ENCODE measurements around the gene RSRC1.

Gene RSRC1

DNA sequence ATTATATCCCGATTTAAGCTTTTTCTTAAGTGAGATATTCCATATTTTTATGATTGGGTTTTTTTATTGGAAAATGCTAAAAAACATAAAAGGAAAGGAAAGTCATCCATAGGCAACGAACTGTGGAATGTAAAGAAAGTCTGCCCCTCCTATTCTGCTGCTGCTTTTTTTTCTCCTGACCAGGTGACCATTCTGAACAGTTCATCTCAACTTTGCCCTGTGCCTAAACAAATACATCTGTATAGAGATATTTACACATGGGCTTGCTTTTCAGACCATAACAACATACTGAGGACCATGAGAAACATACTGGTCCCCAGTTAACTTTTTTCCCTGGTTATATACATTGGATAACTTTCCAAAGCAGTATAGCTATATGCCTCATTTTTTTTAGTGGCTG lies 442.2 kb downstream of the RSRC1 start:
- DNase-seq (ENCODE audit: low spot score) = no peak
- TF ChIP-seq, protein P1, sequence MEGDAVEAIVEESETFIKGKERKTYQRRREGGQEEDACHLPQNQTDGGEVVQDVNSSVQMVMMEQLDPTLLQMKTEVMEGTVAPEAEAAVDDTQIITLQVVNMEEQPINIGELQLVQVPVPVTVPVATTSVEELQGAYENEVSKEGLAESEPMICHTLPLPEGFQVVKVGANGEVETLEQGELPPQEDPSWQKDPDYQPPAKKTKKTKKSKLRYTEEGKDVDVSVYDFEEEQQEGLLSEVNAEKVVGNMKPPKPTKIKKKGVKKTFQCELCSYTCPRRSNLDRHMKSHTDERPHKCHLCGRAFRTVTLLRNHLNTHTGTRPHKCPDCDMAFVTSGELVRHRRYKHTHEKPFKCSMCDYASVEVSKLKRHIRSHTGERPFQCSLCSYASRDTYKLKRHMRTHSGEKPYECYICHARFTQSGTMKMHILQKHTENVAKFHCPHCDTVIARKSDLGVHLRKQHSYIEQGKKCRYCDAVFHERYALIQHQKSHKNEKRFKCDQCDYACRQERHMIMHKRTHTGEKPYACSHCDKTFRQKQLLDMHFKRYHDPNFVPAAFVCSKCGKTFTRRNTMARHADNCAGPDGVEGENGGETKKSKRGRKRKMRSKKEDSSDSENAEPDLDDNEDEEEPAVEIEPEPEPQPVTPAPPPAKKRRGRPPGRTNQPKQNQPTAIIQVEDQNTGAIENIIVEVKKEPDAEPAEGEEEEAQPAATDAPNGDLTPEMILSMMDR (IDR thresholded peaks at IDR 0.05; ENCODE audit: extremely low read depth, missing control alignments) = no peak

DNA sequence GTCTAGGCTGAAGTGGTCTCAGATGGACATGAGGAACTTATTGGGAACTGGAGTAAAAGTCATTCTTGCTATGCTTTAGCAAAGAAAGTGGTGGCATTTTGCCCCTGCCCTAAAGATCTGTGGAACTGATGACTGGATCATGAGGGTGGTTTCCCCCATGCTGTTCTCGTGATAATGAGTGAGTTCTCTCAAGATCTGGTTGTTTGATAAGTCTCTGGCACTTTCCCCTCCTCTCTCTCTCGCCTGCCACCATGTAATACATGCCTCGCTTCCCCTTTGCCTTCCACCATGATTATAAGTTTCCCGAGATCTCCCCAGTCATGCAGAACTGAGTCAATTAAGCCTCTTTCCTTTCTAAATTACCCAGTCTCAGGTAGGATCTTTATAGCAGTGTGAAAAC lies 449.6 kb downstream of the RSRC1 start:
- TF ChIP-seq, protein P1 (IDR thresholded peaks at IDR 0.05; ENCODE audit: extremely low read depth, missing control alignments) = no peak
- no peak for DNase-seq (ENCODE audit: low spot score)

DNA sequence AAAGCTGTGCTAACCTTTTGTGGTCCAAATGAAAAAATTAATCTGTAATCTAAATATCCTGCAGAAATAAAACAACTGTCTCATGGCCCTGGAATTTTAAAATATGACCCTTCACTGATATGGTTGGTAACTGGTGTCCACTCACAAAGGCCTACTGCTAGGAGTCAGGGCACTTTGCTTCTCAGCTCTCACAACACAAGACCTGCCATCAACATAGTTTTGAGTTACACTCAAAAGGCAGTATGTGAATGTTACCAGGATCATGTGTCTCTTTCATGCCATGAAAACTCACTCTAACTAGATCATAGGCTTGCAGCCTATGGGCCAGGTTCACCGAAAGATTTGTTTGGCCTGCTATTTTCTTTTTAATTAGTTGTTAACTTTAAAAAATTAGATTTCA lies 451.1 kb downstream of the RSRC1 start:
- TF ChIP-seq, protein P1 (IDR thresholded peaks at IDR 0.05; ENCODE audit: extremely low read depth, missing control alignments) = no peak
- no peak for DNase-seq (ENCODE audit: low spot score)

DNA sequence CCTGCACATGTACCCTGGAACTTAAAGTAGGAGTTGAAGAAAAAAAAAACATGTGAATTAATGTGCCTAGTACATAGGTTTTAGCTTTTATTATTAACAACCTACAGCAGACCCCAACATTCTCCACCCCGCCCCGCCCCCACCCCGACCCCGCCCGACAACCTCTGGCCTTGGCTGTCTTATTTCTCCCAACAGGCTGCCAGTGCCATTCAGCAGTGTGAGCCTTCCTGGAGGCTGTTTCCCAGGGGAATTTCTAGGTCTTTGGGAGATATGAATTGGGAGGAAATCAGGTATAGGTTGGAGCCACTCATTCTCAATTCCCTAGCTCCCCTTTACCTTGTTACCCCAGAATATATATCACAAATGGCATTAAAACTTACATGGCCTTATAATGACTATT lies 452.8 kb downstream of the RSRC1 start:
- no peak for DNase-seq (ENCODE audit: low spot score)
- TF ChIP-seq, protein P1 (IDR thresholded peaks at IDR 0.05; ENCODE audit: extremely low read depth, missing control alignments) = no peak

DNA sequence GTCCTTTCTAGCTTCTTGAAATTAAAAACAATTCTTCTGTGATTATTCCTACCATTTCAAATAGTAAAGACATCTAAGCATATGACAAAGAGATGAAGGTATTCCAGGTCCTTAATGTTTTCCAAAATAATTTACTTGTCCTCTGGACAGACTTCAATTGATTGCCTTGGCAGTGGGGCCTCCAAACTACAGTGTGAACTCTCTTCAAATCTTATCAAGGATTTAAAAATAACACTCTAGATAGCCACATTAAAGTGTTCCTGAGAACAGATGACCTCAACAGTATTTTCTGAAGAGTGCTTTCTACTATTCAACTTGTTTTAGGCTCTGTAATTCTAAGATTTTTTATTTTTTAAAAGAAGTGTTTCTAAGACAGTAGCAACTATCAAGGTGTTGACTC lies 453.2 kb downstream of the RSRC1 start:
- DNase-seq (ENCODE audit: low spot score) = no peak
- TF ChIP-seq, protein P1 (IDR thresholded peaks at IDR 0.05; ENCODE audit: extremely low read depth, missing control alignments) = no peak

DNA sequence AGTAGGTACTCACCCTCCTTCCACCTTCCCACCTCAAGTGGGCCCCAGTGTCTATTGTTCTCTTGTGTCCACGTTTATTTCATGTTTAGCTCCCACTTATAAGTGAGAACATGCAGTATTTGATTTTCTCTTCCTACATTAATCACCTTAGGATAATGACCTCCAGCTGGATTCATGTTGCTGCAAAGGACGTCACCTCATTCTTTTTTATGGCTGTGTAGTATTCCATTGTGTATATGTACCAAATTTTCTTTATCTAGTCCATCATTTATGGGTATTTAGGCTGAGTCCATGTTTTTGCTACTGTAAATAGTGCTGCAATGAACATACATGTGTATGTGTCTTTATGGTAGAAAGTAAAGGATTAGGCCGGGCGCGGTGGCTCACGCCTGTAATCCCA lies 455.2 kb downstream of the RSRC1 start:
- TF ChIP-seq, protein P1 (IDR thresholded peaks at IDR 0.05; ENCODE audit: extremely low read depth, missing control alignments) = no peak
- no peak for DNase-seq (ENCODE audit: low spot score)

DNA sequence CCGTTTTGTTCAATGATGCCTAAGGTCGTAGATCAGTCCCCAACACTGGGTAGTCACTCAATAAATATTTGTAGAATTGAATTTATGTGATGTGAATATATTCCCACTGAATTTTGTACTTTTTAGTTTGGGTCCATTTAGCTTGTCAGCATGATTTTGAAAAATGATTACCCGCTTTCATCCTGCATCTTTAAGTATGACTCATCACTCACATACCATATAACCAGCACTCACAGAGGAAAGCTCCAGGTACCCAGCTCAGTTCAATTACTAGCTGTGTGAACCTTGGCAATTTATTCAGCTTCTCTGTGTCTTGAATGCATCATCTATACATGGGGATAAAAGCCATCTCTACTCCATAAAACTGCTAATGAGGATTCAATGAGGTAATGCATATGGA lies 458.9 kb downstream of the RSRC1 start:
- TF ChIP-seq, protein P1 (IDR thresholded peaks at IDR 0.05; ENCODE audit: extremely low read depth, missing control alignments) = no peak
- DNase-seq (ENCODE audit: low spot score) = no peak
